ENCODE results near the gene INSR. TPM values are rescaled to one million over a fixed set of nuclear protein-coding genes. Genes with fewer than 3 reads are reported as not detected.

The INSR gene
- total RNA-seq, 1 donor from 2014 or later, result 27.3 TPM

DNA sequence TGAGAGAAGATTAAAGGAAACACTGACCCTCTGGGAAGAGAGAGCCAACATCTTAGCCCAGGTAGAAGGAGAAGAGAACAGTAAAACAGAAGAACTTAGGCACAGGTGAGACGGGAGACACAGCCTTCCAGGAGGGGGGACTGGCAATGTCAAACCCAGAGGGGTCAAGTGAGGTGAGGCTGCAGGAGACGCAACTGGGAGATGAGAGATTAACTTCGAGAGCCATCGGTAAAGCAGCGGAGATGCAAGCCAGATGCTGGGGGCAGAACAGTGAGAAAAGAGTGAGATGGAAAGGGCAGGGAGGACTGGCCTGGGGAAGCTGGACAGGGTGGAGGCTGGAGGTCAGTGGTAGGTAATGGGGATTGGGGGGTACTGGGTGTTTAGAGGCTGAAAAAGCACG is 5.2 kb downstream of the INSR start:
- no peaks in the 10 kb centered on the region for H3K9me3 Mint-ChIP-seq (ENCODE audit: unreplicated experiment)
- H3K4me3 Mint-ChIP-seq (ENCODE audit: unreplicated experiment), result no peak overlapping the region
- H3K27me3 Mint-ChIP-seq (ENCODE audit: unreplicated experiment), result no peaks in the 10 kb centered on the region

DNA sequence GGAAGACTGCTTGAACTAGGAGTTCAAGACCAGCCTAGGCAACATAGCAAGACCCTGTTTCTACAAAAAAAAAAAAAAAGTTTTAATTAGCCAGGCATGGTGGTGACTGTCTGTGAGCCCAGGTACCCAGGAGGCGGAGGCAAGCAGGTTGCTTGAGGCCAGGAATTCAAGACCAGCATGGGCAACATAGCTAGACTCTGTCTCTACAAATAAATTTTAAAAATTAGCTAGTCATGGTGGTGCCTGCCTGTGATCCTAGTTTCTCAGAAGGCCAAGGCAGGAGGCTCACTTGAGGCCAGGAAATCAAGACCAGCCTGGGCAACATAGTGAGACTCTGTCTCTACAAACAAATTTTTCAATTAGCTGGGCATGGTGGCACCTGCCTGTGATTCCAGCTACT is 6.1 kb downstream of the INSR start:
- H3K9me3 Mint-ChIP-seq (ENCODE audit: unreplicated experiment), result no peaks in the 10 kb centered on the region
- H3K27me3 Mint-ChIP-seq (ENCODE audit: unreplicated experiment), result no peaks in the 10 kb centered on the region
- H3K4me1 Mint-ChIP-seq (ENCODE audit: unreplicated experiment), result peaks cover 8% of the 10 kb centered on the region
- peaks cover 3% of the 10 kb centered on the region for H3K36me3 Mint-ChIP-seq (ENCODE audit: unreplicated experiment)
- TF ChIP-seq, protein P1, sequence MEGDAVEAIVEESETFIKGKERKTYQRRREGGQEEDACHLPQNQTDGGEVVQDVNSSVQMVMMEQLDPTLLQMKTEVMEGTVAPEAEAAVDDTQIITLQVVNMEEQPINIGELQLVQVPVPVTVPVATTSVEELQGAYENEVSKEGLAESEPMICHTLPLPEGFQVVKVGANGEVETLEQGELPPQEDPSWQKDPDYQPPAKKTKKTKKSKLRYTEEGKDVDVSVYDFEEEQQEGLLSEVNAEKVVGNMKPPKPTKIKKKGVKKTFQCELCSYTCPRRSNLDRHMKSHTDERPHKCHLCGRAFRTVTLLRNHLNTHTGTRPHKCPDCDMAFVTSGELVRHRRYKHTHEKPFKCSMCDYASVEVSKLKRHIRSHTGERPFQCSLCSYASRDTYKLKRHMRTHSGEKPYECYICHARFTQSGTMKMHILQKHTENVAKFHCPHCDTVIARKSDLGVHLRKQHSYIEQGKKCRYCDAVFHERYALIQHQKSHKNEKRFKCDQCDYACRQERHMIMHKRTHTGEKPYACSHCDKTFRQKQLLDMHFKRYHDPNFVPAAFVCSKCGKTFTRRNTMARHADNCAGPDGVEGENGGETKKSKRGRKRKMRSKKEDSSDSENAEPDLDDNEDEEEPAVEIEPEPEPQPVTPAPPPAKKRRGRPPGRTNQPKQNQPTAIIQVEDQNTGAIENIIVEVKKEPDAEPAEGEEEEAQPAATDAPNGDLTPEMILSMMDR (IDR thresholded peaks at IDR 0.05), result no peak
- no peak for DNase-seq (ENCODE audit: extremely low spot score, unreplicated experiment)
- no peak overlapping the region for H3K27ac Mint-ChIP-seq (ENCODE audit: unreplicated experiment)
- no peak overlapping the region for H3K4me3 Mint-ChIP-seq (ENCODE audit: unreplicated experiment)

More for the DNA sequence above, 5.2 kb downstream of the INSR start:
- no peak for DNase-seq (ENCODE audit: extremely low spot score, unreplicated experiment)
- Mint-ChIP-seq H3K4me1 (ENCODE audit: unreplicated experiment) (peaks cover 8% of the 10 kb centered on the region), H3K27ac (ENCODE audit: unreplicated experiment) (no peak overlapping the region), H3K36me3 (ENCODE audit: unreplicated experiment) (peaks cover 3% of the 10 kb centered on the region)
- TF ChIP-seq, protein P1 (IDR thresholded peaks at IDR 0.05), result no peak

GRCh38 chr19:7287722-7288121 is 6.5 kb downstream of the INSR start:
- Mint-ChIP-seq H3K27me3 (ENCODE audit: unreplicated experiment) (no peaks in the 10 kb centered on the region), H3K36me3 (ENCODE audit: unreplicated experiment) (peaks cover 3% of the 10 kb centered on the region), H3K27ac (ENCODE audit: unreplicated experiment) (no peak overlapping the region), H3K4me1 (ENCODE audit: unreplicated experiment) (peaks cover 4% of the 10 kb centered on the region), H3K9me3 (ENCODE audit: unreplicated experiment) (no peaks in the 10 kb centered on the region), H3K4me3 (ENCODE audit: unreplicated experiment) (no peak overlapping the region)
- no peak for DNase-seq (ENCODE audit: extremely low spot score, unreplicated experiment)
- TF ChIP-seq, protein P1 (IDR thresholded peaks at IDR 0.05), result no peak

DNA sequence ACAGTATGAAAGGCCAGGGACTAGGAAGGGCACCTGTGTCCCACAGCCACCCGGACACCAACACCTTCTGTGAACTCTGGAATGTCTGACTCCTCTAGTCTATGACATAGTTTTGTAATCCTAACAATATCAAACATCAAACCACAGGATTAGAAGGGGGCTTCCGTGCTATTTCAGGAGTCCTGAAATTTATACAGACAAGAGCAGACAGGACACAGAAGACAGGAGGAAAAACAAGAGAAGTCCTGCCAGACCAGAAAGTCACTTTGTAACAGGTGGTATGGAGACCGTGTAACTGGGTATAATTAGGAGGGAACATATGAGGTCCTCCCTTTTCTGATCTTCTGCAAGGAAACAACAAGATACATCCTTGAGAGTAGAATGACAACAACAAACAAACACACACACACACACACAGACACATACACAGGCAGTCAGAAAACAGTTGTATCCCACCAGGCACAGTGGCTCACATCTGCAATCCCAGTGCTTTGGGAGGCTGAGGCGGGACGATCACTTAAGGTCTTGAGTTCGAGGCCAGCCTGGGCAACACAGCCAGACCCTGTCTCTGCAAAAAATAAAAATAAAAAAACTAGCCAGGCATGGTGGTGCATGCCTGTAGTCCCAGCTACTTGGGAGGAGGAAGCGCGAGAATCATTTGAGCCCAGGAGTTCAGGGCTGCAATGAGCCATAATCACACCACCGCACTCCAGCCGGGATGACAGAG is 13.1 kb downstream of the INSR start:
- Mint-ChIP-seq H3K36me3 (ENCODE audit: unreplicated experiment) (no peaks in the 10 kb centered on the region), H3K27ac (ENCODE audit: unreplicated experiment) (no peak overlapping the region)
- TF ChIP-seq, protein P1 (IDR thresholded peaks at IDR 0.05), result no peak

DNA sequence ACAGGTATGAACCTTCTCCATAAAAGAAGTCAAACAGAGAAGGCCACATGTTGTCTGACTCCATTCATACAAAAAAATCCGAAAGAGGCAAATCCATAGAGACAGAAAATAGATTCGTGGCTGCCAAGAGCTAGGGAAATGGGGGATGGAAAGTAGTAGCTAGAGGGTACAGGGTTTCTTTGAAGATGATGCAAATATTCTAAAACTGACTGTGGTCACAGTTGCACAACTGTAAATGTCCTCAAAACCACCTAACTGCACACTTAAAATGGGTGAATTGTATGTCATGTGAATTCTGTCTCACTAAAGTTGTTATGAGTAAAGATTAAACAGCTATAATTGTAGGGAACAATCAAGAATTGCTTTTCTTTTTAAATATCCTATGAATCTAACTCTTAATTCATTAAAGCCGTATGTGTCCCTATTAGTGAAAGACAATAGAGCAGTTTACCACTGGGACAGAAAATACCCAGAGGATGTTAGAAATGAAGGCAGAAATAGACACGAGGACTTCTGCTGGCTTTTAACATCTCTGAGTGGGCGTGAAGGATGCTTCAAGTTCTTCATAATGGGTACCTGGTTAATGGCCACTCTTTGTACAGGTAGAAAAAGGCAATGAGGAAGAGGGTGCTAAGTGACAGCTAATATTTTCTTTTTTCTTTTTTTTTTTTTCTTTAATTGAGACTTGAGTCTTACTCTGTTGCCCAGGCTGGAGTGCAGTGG is 21.2 kb downstream of the INSR start:
- no peaks in the 10 kb centered on the region for H3K27me3 Mint-ChIP-seq (ENCODE audit: unreplicated experiment)
- no peaks in the 10 kb centered on the region for H3K9me3 Mint-ChIP-seq (ENCODE audit: unreplicated experiment)
- H3K4me3 Mint-ChIP-seq (ENCODE audit: unreplicated experiment), result no peak overlapping the region
- TF ChIP-seq, protein P1 (IDR thresholded peaks at IDR 0.05), result no peak
- no peak overlapping the region for H3K27ac Mint-ChIP-seq (ENCODE audit: unreplicated experiment)
- peaks cover 2% of the 10 kb centered on the region for H3K36me3 Mint-ChIP-seq (ENCODE audit: unreplicated experiment)
- peaks cover 2% of the 10 kb centered on the region for H3K4me1 Mint-ChIP-seq (ENCODE audit: unreplicated experiment)
- no peak for DNase-seq (ENCODE audit: extremely low spot score, unreplicated experiment)

More for the DNA sequence above, 13.1 kb downstream of the INSR start:
- Mint-ChIP-seq H3K9me3 (ENCODE audit: unreplicated experiment) (no peaks in the 10 kb centered on the region), H3K4me3 (ENCODE audit: unreplicated experiment) (no peak overlapping the region), H3K4me1 (ENCODE audit: unreplicated experiment) (peaks cover 2% of the 10 kb centered on the region), H3K27me3 (ENCODE audit: unreplicated experiment) (no peaks in the 10 kb centered on the region)
- no peak for DNase-seq (ENCODE audit: extremely low spot score, unreplicated experiment)

Data from osteocyte (in vitro differentiated cells).